H9 (cell line): ENCODE results near the gene ACTL8. TPM values are rescaled to one million over a fixed set of nuclear protein-coding genes. Genes with fewer than 3 reads are reported as not detected.

Experiments
- DNase-seq: peaks from one replicate; pipeline ENCODE4 v3.0.0-alpha.2; 2017
- H2AFZ ChIP-seq: one replicate; pipeline ENCODE4 v1.6.1; 2013; ENCODE audit warnings: mild to moderate bottlenecking, low read length, control low read depth, moderate library complexity
- H2AK5ac ChIP-seq: 2 replicates; pipeline ENCODE4 v1.6.1; 2013; ENCODE audit warnings: low read length, control low read depth, mixed read lengths; ENCODE audit not compliant: insufficient read length
- H2BK120ac ChIP-seq: one replicate; pipeline ENCODE4 v1.6.1; 2013; ENCODE audit warnings: low read depth, mild to moderate bottlenecking, low read length, control low read depth, inconsistent platforms; ENCODE audit not compliant: poor library complexity, severe bottlenecking
- H2BK12ac ChIP-seq: 2 replicates; pipeline ENCODE4 v1.6.1; 2013; ENCODE audit warnings: low read length, control low read depth, mixed read lengths, low read depth; ENCODE audit not compliant: insufficient read length
- H2BK15ac ChIP-seq: 2 replicates; pipeline ENCODE4 v1.6.1; 2013; ENCODE audit warnings: low read depth, low read length, control low read depth
- H2BK20ac ChIP-seq: one replicate; pipeline ENCODE4 v1.6.1; 2013; ENCODE audit warnings: low read depth, mild to moderate bottlenecking, low read length, control low read depth, inconsistent platforms; ENCODE audit not compliant: poor library complexity, severe bottlenecking
- H2BK5ac ChIP-seq: 2 replicates; pipeline ENCODE4 v1.6.1; 2013; ENCODE audit warnings: low read length, control low read depth, mixed read lengths; ENCODE audit not compliant: insufficient read length
- H3K14ac ChIP-seq: 2 replicates; pipeline ENCODE4 v1.6.1; 2013; ENCODE audit warnings: low read length, control low read depth; ENCODE audit not compliant: insufficient read depth
- H3K18ac ChIP-seq: 2 replicates; pipeline ENCODE4 v1.6.1; 2013; ENCODE audit warnings: low read depth, mild to moderate bottlenecking, mixed read lengths, low read length, control low read depth; ENCODE audit not compliant: insufficient read length
- H3K23ac ChIP-seq: 2 replicates; pipeline ENCODE4 v1.6.1; 2013; ENCODE audit warnings: low read length, control low read depth, mixed read lengths, low read depth; ENCODE audit not compliant: insufficient read length
- H3K23me2 ChIP-seq: 2 replicates; pipeline ENCODE4 v1.6.1; 2013; ENCODE audit warnings: low read depth, mild to moderate bottlenecking, mixed read lengths, low read length, control low read depth; ENCODE audit not compliant: insufficient read length, poor library complexity, severe bottlenecking
- H3K27ac ChIP-seq: 2 replicates; pipeline ENCODE4 v1.5.1; 2013; ENCODE audit warnings: low read length, control low read depth, mixed read lengths, low read depth; ENCODE audit not compliant: insufficient read length
- H3K27me3 ChIP-seq: 2 replicates; pipeline ENCODE4 v1.6.1; 2013; ENCODE audit warnings: low read length, control low read depth, inconsistent platforms; ENCODE audit not compliant: insufficient read depth
- H3K4ac ChIP-seq: 2 replicates; pipeline ENCODE4 v1.6.1; 2013; ENCODE audit warnings: low read depth, mild to moderate bottlenecking, control low read depth, inconsistent platforms, low read length, moderate library complexity
- H3K4me1 ChIP-seq: 2 replicates; pipeline ENCODE4 v1.6.1; 2013; ENCODE audit warnings: low read length, control low read depth, inconsistent platforms; ENCODE audit not compliant: insufficient read depth
- H3K4me2 ChIP-seq: 2 replicates; pipeline ENCODE4 v1.6.1; 2013; ENCODE audit warnings: low read length, control low read depth, mixed read lengths; ENCODE audit not compliant: insufficient read length, insufficient read depth
- H3K56ac ChIP-seq: 2 replicates; pipeline ENCODE4 v1.6.1; 2013; ENCODE audit warnings: low read depth, mild to moderate bottlenecking, mixed read lengths, low read length, control low read depth; ENCODE audit not compliant: insufficient read length
- H3K79me1 ChIP-seq: 2 replicates; pipeline ENCODE4 v1.6.1; 2013; ENCODE audit warnings: low read depth, mild to moderate bottlenecking, moderate library complexity, low read length, control low read depth, inconsistent platforms; ENCODE audit not compliant: insufficient read depth, poor library complexity, severe bottlenecking
- H3K79me2 ChIP-seq: 2 replicates; pipeline ENCODE4 v1.6.1; 2013; ENCODE audit warnings: low read length, control low read depth, inconsistent platforms; ENCODE audit not compliant: insufficient read depth
- H3K9ac ChIP-seq: 2 replicates; pipeline ENCODE4 v1.6.1; 2013; ENCODE audit warnings: low read length, control low read depth, mixed read lengths; ENCODE audit not compliant: insufficient read length; ENCODE audit errors: extremely low read depth
- H3K9me3 ChIP-seq: one replicate; pipeline ENCODE4 v1.6.1; 2013; ENCODE audit warnings: low read depth, low read length, inconsistent platforms; ENCODE audit not compliant: control insufficient read depth
- H3T11ph ChIP-seq: one replicate; pipeline ENCODE4 v1.6.1; 2013; ENCODE audit warnings: mild to moderate bottlenecking, low read length, control low read depth, inconsistent platforms
- H4K20me1 ChIP-seq: one replicate; pipeline ENCODE4 v1.6.1; 2013; ENCODE audit not compliant: control insufficient read depth, insufficient read length, insufficient read depth
- H4K5ac ChIP-seq: 2 replicates; pipeline ENCODE4 v1.6.1; 2013; ENCODE audit warnings: low read depth, mild to moderate bottlenecking, mixed read lengths, low read length, control low read depth; ENCODE audit not compliant: insufficient read length
- H4K8ac ChIP-seq: replicated peaks from 2 replicates; pipeline ENCODE4 v1.6.1; 2013; ENCODE audit warnings: low read length, control low read depth, mixed read lengths, low read depth; ENCODE audit not compliant: insufficient read length
- H4K91ac ChIP-seq: 2 replicates; pipeline ENCODE4 v1.6.1; 2013; ENCODE audit warnings: low read depth, mild to moderate bottlenecking, moderate library complexity, mixed read lengths, low read length, control low read depth; ENCODE audit not compliant: insufficient read length
- H3K27ac Mint-ChIP-seq, 3 experiments: 2 replicates in 2 of 3; 3 replicates in 1 of 3; pipeline ENCODE4 v1.8.0; 2020 to 2021; ENCODE audit warnings: mixed read lengths in 3 of 3, mild to moderate bottlenecking in 1 of 3, moderate library complexity in 1 of 3
- H3K27me3 Mint-ChIP-seq: 2 replicates; pipeline ENCODE4 v1.8.0; 2021; ENCODE audit warnings: low read depth, mild to moderate bottlenecking, moderate library complexity, mixed read lengths
- H3K36me3 Mint-ChIP-seq, 3 experiments: 2 replicates in 2 of 3; 3 replicates in 1 of 3; pipeline ENCODE4 v1.8.0; 2020 to 2021; ENCODE audit warnings: low read depth in 3 of 3, mixed read lengths in 3 of 3; ENCODE audit not compliant: insufficient read depth in 1 of 3
- H3K4me1 Mint-ChIP-seq, 2 experiments: 2 replicates each; pipeline ENCODE4 v1.8.0; 2020; ENCODE audit warnings: mixed read lengths in 2 of 2
- H3K4me3 Mint-ChIP-seq, 2 experiments: 2 replicates in 1 of 2; 3 replicates in 1 of 2; pipeline ENCODE4 v1.8.0; 2020 to 2021; ENCODE audit warnings: mild to moderate bottlenecking in 2 of 2, mixed read lengths in 2 of 2, moderate library complexity in 1 of 2
- H3K9me3 Mint-ChIP-seq, 2 experiments: 2 replicates in 1 of 2; 3 replicates in 1 of 2; pipeline ENCODE4 v1.8.0; 2020; ENCODE audit warnings: mild to moderate bottlenecking in 2 of 2, mixed read lengths in 2 of 2, moderate library complexity in 1 of 2
- CTCF ChIP-seq: fragments of 200-600 bp; sonication (generic); conservative IDR thresholded peaks from 3 replicates; pipeline ENCODE4 v1.8.0; 2021; ENCODE audit warnings: antibody characterized with exemption, mild to moderate bottlenecking
- WGBS: extraction: QIAGEN DNeasy Blood & Tissue Kit; methylation state at CpG from one replicate; pipeline ENCODE4 v1.1.7; 2013; ENCODE audit warnings: missing lambda C conversion rate, low lambda C conversion rate, mixed read lengths; ENCODE audit not compliant: insufficient read length; ENCODE audit errors: extremely low coverage; 5-methylcytosine and 5-hydroxymethylcytosine counted together
- total RNA-seq: library from RNA; stranded (reverse); gene quantifications from 2 replicates; pipeline ENCODE4 v1.2.1, GENCODE V29; 2021

The ACTL8 gene
- total RNA-seq, 1 experiment from 2014 or later: not detected

DNA sequence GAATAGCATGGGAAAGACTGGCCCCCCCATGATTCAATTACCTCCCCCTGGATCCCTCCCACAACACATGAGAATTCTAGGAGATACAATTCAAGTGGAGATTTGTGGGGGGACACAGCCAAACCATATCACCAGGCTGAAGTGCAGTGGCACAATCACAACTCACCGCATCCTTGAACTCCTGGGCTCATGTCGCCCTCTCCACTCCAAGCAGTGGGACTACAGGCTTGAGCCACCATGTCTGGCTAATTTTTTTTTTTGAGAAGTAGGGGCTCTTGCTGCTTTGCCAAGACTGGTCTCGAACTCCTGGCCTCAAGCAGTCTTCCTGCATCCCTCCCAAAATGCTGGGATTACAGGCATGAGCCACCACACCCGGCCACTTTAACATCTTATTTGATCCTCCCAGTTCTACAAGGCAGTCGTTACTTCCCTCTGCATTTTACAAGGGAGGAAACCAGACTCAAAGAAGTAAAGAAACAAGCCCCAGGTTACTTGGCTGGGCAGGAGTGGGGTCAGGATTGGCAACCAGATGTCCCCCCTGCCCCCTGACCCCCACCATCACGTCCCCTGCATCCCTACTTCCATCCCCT lies 26.9 kb upstream of the ACTL8 start:
- no peak overlapping the region for H3K18ac ChIP-seq
- Mint-ChIP-seq H3K4me3 (no peak overlapping the region), H3K27ac (no peak overlapping the region; a peak in 1 of 7 replicates), H3K36me3 (no peaks in the 10 kb centered on the region), H3K9me3 (no peaks in the 10 kb centered on the region; a peak in 1 of 5 replicates), H3K27me3 (no peaks in the 10 kb centered on the region; the same call in 1 of the 2 replicates), H3K4me1 (peaks cover 0 to 2% of the 10 kb centered on the region in 2 experiments; a peak in 1 of 4 replicates)
- H3K27me3 ChIP-seq: no peaks in the 10 kb centered on the region
- TF ChIP-seq CTCF: peak; percentile 27; the same call in 1 of the 3 replicates
- H2BK15ac ChIP-seq: no peak overlapping the region
- H3K23ac ChIP-seq: no peak overlapping the region
- WGBS: no CpG with 5 or more reads among the region's 6 CpGs
- no peak overlapping the region for H3K27ac ChIP-seq
- H4K20me1 ChIP-seq: no peaks in the 10 kb centered on the region
- H2BK120ac ChIP-seq: no peak overlapping the region
- no peaks in the 10 kb centered on the region for H3K79me1 ChIP-seq
- H3K4ac ChIP-seq: no peak overlapping the region
- H4K8ac ChIP-seq: no peak overlapping the region
- no peak overlapping the region for H2BK20ac ChIP-seq
- no peaks in the 10 kb centered on the region for H3K79me2 ChIP-seq
- H2BK12ac ChIP-seq: no peak overlapping the region
- H4K5ac ChIP-seq: no peak overlapping the region
- no peak overlapping the region for H3K9ac ChIP-seq
- no peaks in the 10 kb centered on the region for H3K23me2 ChIP-seq
- H3K56ac ChIP-seq: no peak overlapping the region
- H2AFZ ChIP-seq: no peak overlapping the region
- H2BK5ac ChIP-seq: no peak overlapping the region
- no peak for DNase-seq
- no peaks in the 10 kb centered on the region for H3K9me3 ChIP-seq
- H2AK5ac ChIP-seq: no peak overlapping the region
- no peak overlapping the region for H3K4me2 ChIP-seq
- no peak overlapping the region for H4K91ac ChIP-seq
- H3K14ac ChIP-seq: no peak overlapping the region
- no peaks in the 10 kb centered on the region for H3K4me1 ChIP-seq
- H3T11ph ChIP-seq: no peak overlapping the region
